HG03103 (cell line): ENCODE data around the gene SLC17A1.

Experiments
- ATAC-seq: cut with Tn5 transposase; IDR thresholded peaks from one replicate; pipeline ENCODE4 v1.9.1; 2021; ENCODE audit warnings: low read depth; ENCODE audit not compliant: unreplicated experiment

SLC17A1 gene

DNA sequence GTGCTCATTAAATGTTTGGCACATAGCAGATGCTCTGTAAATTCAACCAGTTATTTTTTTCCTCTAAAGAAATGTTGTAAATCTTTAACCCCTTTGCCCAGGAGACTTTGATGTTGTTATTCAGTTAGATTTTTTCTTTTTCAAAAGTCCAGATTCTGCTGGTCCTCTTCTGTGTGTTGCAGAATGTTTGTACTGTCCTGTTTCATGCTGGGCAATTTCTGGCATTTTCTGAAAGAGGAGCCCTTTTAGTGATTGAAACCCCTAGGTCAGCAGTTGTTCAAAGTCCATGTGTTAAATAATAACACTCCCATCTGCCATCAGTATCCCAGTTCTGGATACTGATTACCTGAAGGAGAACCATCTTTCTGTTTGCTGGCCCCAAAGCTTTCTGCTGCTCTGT is 1.3 kb upstream of the SLC17A1 start:
- ATAC-seq: no peak

DNA sequence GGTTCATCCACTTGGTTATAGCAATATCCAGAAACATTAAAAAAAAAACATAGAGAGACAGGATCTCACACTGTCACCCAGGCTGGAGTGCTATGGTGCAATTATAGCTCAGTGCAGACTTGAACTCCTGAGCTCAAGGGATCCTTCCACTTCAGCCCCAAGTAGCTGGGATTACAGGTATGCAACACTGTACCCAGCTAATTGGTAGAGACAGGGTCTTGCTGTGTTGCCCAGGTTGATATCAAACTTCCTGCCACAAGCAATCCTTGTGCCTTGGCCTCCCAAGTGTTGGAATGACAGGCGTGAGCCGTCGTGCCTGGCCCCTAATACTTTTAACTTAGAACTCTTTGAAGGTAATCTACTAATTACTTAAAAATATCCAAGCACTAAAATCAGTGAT is 818 bp upstream of the SLC17A1 start:
- ATAC-seq: no peak

DNA sequence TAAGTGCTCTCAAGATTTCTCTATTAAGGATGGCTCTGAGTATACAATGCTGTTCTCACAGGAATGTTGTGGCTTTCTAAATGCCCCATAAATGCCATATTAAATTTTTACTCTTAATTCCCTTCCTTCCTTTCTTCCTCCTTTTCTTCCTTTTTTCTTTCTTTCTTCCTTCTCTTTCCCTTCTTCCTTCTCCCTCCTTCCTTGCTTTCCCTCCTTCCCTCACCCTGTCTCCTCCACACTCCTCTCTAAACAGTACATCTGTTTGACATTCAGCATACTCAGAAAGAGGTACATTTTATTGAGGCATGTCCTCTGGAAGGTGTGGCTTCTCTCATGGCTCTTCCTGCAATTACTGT is 433 bp upstream of the SLC17A1 start:
- ATAC-seq: no peak

DNA sequence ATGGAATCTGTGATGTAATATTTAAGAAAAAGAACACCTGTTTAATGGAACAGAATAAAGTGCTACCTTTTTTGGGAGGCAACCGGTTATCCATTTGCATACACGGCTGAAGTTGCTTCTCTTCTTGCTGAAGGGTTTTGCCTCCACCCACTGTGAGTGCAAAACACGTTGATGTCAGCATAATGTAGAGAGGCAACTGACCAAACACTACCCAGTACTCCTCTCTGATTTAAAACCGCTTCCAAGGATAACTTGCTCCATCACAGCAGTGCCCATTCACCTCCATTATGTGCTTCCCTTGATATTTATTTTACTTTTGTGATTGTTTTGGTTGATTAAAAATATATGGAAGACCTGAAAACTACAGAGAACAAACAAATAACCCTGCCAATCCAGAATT is 1.4 kb downstream of the SLC17A1 start:
- no peak for ATAC-seq

DNA sequence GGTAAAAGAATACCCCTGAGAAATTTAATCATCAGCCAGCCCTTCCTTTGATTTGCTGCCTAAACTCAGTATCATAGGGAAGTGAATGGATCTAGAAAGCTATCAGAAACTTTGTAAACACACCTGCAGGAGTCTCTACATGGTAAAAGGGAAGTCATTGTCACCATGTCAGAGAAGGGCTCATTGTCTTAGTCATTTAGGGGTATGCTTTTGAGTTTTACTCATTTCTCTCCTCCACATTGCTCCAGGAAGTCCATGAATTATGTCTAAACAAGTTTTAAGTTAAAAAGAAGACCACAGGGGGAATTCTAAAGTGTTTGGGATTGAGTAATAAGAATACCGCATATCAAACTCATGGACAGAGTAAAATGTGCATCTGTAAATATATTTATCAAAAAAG is 2.5 kb downstream of the SLC17A1 start:
- no peak for ATAC-seq

DNA sequence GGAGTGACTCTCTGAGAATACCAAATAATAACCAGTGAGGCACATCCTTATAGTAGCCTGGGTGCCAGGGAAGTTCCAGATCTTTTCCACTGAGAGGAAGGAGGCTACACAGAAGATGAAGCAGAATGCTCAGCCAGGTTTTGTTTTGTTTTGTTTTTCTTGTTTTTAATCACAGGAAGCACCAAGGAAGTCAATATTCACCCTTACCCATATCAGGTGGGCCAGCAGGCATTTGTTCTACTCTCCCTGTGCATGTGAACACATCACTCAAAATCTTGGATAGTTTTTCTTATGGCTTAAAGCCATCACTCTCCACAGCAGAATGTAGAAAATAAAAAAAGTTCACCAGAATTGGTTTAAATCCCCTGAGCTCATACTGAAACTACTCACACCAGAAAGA is 10.5 kb downstream of the SLC17A1 start:
- no peak for ATAC-seq

DNA sequence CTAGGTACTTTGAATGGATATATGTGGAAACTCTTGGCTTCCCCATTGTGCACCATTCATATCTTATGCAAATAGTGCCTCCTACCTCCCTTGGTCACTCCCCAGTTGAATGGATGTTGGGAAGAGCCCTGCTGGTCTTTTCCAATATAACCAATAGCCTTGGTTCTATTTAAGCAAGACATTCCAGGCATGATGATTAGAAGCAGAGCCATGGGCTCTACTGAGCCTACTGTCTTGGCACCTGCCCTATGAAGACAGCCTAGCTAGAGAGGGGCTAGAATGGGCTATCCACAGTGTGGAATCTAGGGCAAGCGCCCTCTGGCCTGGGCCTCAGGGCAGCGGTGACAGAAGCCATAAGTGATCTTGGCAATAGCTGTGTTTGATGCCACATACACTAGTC is 15.6 kb downstream of the SLC17A1 start:
- ATAC-seq: no peak

DNA sequence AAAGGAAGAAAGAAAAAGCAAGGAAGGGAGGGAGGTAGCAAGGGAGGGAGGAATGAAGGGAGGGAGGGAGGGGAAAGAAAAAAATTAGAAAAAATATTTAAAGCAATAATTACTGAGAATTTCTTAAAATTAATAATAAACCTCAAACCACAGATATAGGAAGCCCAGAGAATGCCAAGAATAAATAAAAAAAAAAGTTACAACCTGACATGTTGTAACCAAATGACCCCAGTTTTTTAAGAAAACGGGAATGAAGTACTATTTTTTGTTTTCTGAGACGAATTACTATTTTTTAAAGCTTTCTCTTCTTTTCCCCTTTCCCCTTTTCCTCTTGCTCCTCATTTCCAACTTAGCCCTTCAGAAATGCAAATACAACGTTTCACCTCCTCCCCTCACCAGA is 16.7 kb downstream of the SLC17A1 start:
- ATAC-seq: no peak

DNA sequence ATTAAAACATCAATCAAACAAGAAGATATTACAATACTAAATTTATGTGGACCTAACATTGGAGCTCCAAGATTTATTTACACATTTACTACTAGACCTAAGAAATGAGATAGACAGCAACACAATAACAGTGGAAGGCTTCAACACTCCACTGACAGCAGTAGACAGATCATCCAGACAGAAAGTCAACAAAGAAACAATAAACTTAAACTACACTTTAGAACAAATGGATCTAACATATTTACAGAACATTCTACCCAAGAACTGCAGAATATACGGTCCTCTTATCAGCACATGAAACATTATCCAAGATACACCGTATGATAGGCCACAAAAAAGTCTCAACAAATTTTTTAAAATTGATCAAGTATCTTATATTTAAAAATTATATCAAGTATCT is 27.0 kb downstream of the SLC17A1 start:
- no peak for ATAC-seq

DNA sequence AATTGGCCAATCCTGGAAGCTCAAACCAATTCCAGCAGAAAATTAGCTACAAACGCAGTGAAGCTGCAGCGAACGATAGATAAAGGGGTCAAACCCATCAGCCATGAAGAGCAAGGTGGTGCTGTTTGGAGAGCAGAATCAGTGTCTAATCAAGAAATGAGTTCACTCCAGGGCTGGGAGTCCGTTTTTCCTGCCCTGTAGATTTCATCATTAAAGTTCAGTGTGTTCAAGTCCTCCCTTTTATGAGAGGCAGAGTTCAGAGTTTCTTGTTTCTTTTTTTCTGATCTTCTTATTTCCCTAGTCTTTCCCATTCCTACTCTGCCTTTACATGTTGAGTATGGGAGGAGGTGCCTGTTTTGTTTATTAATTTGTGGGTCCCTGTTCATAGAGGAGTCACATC is 30.4 kb downstream of the SLC17A1 start:
- no peak for ATAC-seq

DNA sequence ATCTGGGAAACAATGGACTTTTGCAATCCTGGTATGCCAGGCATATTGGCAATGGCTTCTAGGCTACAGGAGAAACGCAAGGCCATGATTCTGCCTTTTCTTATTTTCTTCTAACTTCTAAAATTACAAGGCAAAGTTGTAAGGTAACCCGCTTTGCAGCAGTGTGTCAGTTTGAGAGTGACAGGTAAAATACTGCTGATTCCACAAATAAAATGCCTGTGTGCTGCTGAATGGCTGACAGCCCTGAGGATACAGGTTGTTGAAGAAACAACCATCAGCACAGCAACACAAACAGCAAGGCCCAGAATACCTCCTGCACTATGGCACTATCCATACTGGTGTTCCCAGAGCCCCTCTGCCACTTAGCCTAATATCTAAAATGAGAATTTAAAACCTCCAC is 37.1 kb downstream of the SLC17A1 start:
- ATAC-seq: no peak

DNA sequence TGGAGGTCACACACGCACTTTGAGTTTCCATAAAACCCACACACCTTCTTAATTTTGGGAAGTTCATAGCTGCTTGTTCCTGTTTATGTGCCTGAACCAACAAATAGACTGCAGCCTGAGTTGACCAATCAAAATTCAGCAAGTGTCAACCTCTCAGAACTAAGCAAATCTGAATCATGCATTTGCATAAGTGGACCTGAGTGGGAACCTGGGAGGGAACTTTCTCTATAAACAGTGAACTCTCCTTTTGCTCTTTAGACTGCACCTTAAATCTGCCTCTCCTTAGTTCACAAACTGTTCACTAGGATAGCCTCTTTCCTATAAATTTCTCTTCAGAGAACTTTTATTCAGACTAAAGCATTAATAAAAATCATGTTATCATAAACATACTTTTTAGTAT is 37.9 kb downstream of the SLC17A1 start:
- ATAC-seq: no peak

DNA sequence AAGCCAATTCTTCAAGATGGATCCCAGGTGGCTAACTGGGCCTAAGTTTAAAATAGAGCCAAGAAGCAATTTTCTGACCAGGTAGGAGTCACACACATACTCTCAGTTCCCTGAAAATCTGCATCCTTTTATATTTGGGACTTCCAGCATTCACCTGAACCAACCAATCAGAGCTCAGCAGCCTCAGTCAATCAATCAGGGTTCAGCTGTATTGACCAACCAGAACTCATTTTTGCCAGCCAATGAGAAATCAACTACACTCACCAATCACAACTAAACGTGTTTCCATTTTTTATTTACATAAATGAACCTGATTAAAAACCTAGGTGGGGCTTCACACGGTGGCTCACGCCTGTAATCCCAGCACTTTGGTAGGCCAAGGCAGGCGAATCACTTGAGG is 39.8 kb downstream of the SLC17A1 start:
- ATAC-seq: no peak

DNA sequence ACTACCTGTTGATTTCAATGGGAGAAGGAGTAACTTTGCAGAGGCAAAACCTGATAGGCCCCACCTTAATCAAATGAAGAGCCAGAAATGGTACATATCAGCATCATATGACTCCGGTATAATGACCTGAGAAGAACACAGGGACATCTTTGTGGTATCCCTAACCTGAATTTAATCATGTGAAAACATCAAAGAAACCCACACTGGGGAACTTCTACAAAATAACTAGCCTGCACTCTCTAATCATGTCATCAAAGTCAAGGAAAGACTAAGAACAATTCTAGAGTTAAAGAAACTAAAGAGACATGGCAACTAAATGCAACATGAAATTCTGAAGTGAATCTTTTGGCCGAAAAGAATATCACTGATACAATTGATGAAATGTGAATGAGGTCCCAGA is 42.4 kb downstream of the SLC17A1 start:
- ATAC-seq: no peak

DNA sequence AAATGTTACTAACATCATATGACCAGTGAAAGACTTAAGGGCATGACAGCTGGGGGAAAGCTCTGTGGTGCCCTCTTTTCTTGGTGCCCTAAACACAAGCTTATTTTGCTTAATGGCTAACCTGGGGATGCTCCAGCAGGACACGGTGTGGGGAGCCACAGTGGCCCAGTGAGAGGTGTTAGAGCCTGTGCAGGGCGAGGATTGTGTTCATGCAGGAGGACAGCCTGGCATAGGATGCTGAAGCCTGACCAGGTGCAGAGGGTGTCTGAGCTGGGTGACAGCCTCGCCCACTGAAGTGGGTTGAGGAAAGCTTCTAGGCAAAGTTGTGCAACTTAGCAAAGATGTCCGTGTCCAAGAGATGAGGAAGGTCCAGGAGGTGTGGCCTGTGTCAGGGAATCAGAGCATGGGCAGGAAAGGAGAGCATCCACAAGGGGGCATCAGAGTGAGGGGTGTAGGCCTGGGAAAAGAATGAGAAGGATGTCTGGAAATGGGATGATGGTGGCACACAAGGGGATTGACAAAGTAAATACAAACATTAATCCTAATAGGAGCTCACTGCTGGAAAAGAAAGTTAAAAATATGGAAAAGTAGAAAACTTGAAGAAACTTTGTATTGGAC is 43.4 kb downstream of the SLC17A1 start:
- ATAC-seq: no peak

DNA sequence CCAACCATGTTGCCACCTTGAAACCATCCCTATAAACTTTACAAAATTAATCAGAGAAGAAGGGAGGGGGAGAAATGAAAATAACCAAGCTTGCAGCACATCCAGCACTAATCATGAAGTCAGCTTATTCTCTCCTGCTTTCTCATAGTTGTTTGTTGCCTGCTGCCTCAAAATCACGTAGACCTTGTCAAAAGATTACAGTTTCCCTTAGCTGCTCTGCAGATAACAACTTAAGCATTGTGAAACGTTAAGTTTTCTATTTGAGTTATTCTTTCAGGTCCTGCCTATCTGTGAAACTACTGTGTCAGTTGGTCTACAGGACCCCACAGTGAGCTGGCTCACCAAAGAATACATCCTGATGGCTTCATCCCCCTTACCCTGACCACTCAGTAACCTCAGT is 44.4 kb downstream of the SLC17A1 start:
- no peak for ATAC-seq

DNA sequence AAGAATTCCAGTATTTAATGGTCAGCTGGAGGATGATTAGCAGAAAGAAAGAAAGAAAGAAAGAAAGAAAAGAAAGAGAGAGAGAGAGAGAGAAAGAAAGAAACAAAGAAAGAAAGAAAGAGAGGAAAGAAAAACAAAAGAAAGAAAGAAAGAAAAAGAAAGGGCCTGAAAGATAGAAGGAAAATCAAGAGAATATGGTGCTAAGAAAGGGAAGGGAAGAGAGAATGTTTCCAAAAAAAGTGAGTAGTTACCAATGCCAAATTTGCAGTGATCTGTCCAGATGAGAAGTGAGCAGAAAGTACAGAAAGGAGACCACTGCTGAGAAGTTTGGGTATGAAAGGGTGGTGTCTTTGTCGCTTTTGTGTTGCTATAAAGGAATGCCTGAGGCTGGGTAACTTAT is 50.7 kb downstream of the SLC17A1 start:
- ATAC-seq: no peak

DNA sequence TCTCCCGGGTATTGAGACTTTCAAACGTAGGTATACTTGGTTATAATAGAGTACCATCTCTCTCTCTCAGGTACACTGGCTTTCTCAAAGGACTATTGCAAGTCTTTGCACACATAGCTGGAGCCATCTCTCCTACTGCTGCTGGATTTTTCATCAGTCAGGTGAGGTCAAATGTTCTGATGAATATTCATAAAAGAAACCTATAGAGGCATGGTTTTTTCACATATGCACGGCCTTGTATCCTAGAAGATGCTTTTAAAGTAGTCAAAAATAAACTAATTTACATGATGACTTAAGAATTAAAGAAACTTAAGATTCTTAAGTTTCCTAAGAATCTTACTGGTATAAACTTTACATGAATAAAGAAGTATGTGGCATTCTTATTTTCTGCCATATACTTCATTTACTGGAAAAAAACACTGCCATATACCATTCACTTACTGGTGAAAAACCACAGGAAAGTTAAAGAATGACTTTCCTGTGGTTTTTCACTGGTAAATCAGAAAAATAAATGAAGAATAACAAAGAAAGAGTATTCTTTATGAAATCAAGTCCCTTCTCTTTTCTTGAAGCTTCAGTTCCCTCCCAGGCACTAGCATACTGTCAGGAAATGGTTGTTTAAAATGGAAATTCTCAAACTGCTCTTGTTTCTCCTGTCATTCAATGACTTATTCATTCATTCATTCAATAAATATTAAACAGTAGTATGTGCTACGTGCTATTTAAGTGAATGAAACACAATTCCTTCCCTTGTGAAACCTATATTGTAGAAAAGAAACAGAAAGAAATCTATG is 53.8 kb downstream of the SLC17A1 start:
- ATAC-seq: no peak

DNA sequence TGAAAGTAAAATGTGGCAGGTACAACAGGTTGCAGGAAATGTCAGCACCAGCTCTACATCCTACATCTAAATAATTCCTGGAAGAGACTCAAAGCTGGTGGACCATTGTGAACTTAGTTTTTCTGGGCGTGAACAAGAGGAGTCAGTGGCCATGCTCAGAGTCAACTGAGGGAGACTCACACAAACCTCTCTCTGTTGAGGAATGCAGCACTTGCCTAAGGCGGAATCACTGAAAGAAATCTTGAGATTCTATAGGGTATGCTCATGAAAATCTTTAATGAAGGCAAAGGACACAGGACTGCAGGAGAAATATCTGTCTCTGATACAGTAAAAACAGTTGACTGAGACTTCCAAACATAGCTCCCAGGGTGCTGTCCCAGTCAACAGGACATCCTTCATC is 54.8 kb downstream of the SLC17A1 start:
- no peak for ATAC-seq

DNA sequence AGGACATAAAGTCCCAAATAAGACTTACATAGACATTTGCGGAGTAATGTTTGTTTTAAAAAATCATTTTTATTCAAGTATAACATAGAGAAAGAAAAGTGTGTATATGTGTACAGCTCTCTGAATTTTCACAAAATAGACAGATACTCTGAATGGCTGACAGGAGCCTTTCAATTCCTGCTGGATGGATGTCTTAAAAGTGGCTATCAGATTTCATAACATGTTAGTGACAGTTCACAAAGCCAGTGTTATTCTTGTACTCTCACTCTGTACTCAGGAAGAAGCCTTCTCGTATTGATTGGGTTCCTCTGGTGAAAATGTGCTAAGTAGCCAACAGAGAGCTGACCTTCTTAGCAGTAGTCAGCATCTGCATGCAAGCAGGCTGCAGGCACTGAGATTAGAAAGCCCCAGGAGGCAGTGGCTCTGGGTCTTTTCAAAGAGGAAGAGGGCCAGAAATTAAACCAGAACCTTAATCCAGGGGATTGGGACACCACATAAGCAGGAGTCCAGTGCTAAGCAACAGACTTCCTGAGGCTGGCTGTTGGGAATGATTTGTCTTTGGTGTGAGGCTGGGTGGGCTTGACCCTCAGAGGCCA is 57.6 kb downstream of the SLC17A1 start:
- ATAC-seq: no peak

DNA sequence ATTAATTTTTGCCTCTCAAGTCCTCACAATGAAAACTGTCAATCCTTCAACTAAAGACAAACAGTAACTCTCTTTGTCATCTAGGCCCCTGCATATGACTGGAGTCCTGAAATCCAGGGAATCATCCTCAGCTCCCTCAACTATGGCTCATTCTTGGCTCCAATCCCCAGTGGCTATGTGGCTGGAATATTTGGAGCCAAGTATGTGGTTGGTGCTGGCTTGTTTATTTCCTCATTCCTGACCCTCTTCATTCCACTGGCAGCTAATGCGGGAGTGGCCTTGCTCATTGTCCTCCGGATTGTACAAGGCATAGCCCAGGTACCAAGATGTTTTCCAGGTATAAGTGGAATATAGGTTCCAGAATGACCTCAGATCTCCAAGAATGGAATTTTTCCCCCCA is 61.9 kb downstream of the SLC17A1 start:
- ATAC-seq: no peak

DNA sequence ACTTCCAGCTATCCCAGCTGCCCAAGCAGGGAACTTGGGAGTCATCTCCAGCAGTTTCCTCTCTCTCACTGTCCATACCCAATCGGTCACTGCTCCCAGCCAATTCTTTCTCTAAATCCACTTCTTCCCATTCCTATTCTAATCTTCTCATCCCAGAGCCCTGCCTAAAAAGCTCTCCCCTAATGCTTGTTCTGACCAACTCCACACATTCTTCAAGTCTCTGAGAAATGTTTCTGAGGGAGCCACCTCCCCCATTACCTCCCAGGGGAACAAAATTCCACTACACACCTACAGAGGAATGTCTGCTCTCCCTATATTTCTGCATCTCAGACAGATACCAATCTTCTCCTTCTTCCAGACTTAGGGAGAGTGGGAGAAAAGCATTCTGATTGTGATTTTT is 63.3 kb downstream of the SLC17A1 start:
- ATAC-seq: no peak
